Ramos (cell line): Measurements from ENCODE around the gene UBR3.
"Not testable (repeated sequence)": the region's sequence is repeated elsewhere in the genome, so short reads cannot be mapped to it uniquely, and the experiment has no call there.

Experiments used
- in situ Hi-C: fragments of 300-500 bp; cut with MboI; formaldehyde crosslinking; loops from one replicate; pipeline ENCODE4 v1.14.3; 2022; ENCODE audit warnings: low sequenced_read_pairs; ENCODE audit not compliant: unreplicated experiment

The UBR3 gene

GRCh38 chr2:169820101-169820500 lies 7.2 kb upstream of the UBR3 start:
- in situ Hi-C loops = not testable (repeated sequence)

- in situ Hi-C loops = no loop called here
These were observed 5.2 kb upstream of the UBR3 start for GRCh38 chr2:169822036-169822435.

- in situ Hi-C loops = no loop called here
These were observed 4.4 kb upstream of the UBR3 start for GRCh38 chr2:169822785-169823392.

- in situ Hi-C loops = no loop called here
These were observed 3.3 kb upstream of the UBR3 start for GRCh38 chr2:169823996-169824372.

GRCh38 chr2:169824373-169825333 lies 2.6 kb upstream of the UBR3 start, which contains the start of gene METTL5:
Gene METTL5 (minus strand): TSS chr2:169824905. CDS start chr2:169824597, 308 bp downstream.
- in situ Hi-C loops = no loop called here

GRCh38 chr2:169828141-169828811 lies 1.0 kb downstream of the UBR3 start:
- in situ Hi-C loops = no loop called here

- in situ Hi-C loops = no loop called here
These were observed 7.1 kb downstream of the UBR3 start for GRCh38 chr2:169834401-169834800.

- in situ Hi-C loops = no loop called here
These were observed 11.7 kb downstream of the UBR3 start for GRCh38 chr2:169838743-169839489.

- in situ Hi-C loops = no loop called here
These were observed 12.9 kb downstream of the UBR3 start for GRCh38 chr2:169839954-169840746.

GRCh38 chr2:169840747-169841142 lies 13.5 kb downstream of the UBR3 start:
- in situ Hi-C loops = no loop called here

GRCh38 chr2:169841625-169842024 lies 14.4 kb downstream of the UBR3 start:
- in situ Hi-C loops = not testable (repeated sequence)

- in situ Hi-C loops = no loop called here
These were observed 17.8 kb downstream of the UBR3 start for GRCh38 chr2:169845016-169845415.

GRCh38 chr2:169848959-169849693 lies 21.9 kb downstream of the UBR3 start:
- in situ Hi-C loops = not testable (repeated sequence)

GRCh38 chr2:169849710-169850109 lies 22.5 kb downstream of the UBR3 start:
- in situ Hi-C loops = no loop called here

- in situ Hi-C loops = no loop called here
These were observed 25.9 kb downstream of the UBR3 start for GRCh38 chr2:169853041-169853668.

- in situ Hi-C loops = not testable (repeated sequence)
These were observed 28.3 kb downstream of the UBR3 start for GRCh38 chr2:169855281-169856258.

GRCh38 chr2:169859423-169859822 lies 32.2 kb downstream of the UBR3 start:
- in situ Hi-C loops = no loop called here
